ENCODE results near the gene L3MBTL4.

Gene L3MBTL4

GRCh38 chr18:6376433-6377229 lies 38.1 kb downstream of the L3MBTL4 start:
- Histone ChIP-seq H4K8ac (ENCODE audit: low read depth, low read length) (no peak overlapping the region), H3K27me3 (ENCODE audit: insufficient read depth, low read length, poor library complexity) (no peaks in the 10 kb centered on the region), H3K4ac (ENCODE audit: low read depth, low read length) (no peak overlapping the region), H3K27ac (ENCODE audit: low read depth, low read length) (no peak overlapping the region), H3K36me3 (ENCODE audit: control insufficient read depth, insufficient read depth, low read length) (no peaks in the 10 kb centered on the region), H3K79me1 (ENCODE audit: low read length) (no peaks in the 10 kb centered on the region), H3K79me2 (ENCODE audit: control insufficient read depth, insufficient read depth, low read length) (no peaks in the 10 kb centered on the region), H3K18ac (ENCODE audit: low read length) (no peak overlapping the region), H3K4me2 (ENCODE audit: low read length) (no peak overlapping the region), H3K23ac (ENCODE audit: low read length) (no peak overlapping the region), H3K56ac (ENCODE audit: low read length) (no peak overlapping the region), H2AK5ac (ENCODE audit: low read length) (no peak overlapping the region), H3K4me1 (ENCODE audit: control insufficient read depth, low read depth, low read length) (no peaks in the 10 kb centered on the region), H3K9ac (ENCODE audit: low read length) (no peak overlapping the region), H3K4me3 (ENCODE audit: low read length) (no peak overlapping the region), H2BK15ac (replicated peaks; ENCODE audit: low read depth) (no peak overlapping the region), H4K5ac (ENCODE audit: low read length) (no peak overlapping the region), H2BK120ac (ENCODE audit: low read depth, low read length) (no peak overlapping the region), H2BK5ac (ENCODE audit: low read length) (no peak overlapping the region)
- DNase-seq, result no peak
- WGBS (ENCODE audit: extremely low coverage, insufficient coverage, low lambda C conversion rate), result no CpG with 5 or more reads among the region's 6 CpGs

- Histone ChIP-seq H3K4me2 (ENCODE audit: low read length) (no peak overlapping the region), H3K79me1 (ENCODE audit: low read length) (no peaks in the 10 kb centered on the region), H3K36me3 (ENCODE audit: control insufficient read depth, insufficient read depth, low read length) (no peaks in the 10 kb centered on the region), H3K27me3 (ENCODE audit: insufficient read depth, low read length, poor library complexity) (no peaks in the 10 kb centered on the region), H3K27ac (ENCODE audit: low read depth, low read length) (no peak overlapping the region), H2BK5ac (ENCODE audit: low read length) (no peak overlapping the region), H4K5ac (ENCODE audit: low read length) (no peak overlapping the region), H3K4ac (ENCODE audit: low read depth, low read length) (no peak overlapping the region), H4K8ac (ENCODE audit: low read depth, low read length) (no peak overlapping the region), H3K79me2 (ENCODE audit: control insufficient read depth, insufficient read depth, low read length) (no peaks in the 10 kb centered on the region), H2AK5ac (ENCODE audit: low read length) (no peak overlapping the region), H3K4me1 (ENCODE audit: control insufficient read depth, low read depth, low read length) (no peaks in the 10 kb centered on the region), H3K9ac (ENCODE audit: low read length) (no peak overlapping the region), H3K56ac (ENCODE audit: low read length) (no peak overlapping the region), H3K4me3 (ENCODE audit: low read length) (no peak overlapping the region), H3K18ac (ENCODE audit: low read length) (no peak overlapping the region), H2BK15ac (replicated peaks; ENCODE audit: low read depth) (no peak overlapping the region), H2BK120ac (ENCODE audit: low read depth, low read length) (no peak overlapping the region), H3K23ac (ENCODE audit: low read length) (no peak overlapping the region)
- DNase-seq, result no peak
- WGBS (ENCODE audit: extremely low coverage, insufficient coverage, low lambda C conversion rate), result no CpG with 5 or more reads among the region's 14 CpGs
Observed at GRCh38 chr18:6374935-6375529, 39.7 kb downstream of the L3MBTL4 start.

- H3K18ac ChIP-seq (ENCODE audit: low read length), result no peak overlapping the region
- no peaks in the 10 kb centered on the region for H3K4me1 ChIP-seq (ENCODE audit: control insufficient read depth, low read depth, low read length)
- no peak overlapping the region for H2BK15ac ChIP-seq (replicated peaks; ENCODE audit: low read depth)
Observed at GRCh38 chr18:6374340-6374739, 40.4 kb downstream of the L3MBTL4 start.

GRCh38 chr18:6373187-6373586 lies 41.5 kb downstream of the L3MBTL4 start:
- Histone ChIP-seq H4K8ac (ENCODE audit: low read depth, low read length) (no peak overlapping the region), H3K79me2 (ENCODE audit: control insufficient read depth, insufficient read depth, low read length) (no peaks in the 10 kb centered on the region), H3K56ac (ENCODE audit: low read length) (no peak overlapping the region), H3K79me1 (ENCODE audit: low read length) (no peaks in the 10 kb centered on the region), H3K36me3 (ENCODE audit: control insufficient read depth, insufficient read depth, low read length) (no peaks in the 10 kb centered on the region), H3K23ac (ENCODE audit: low read length) (no peak overlapping the region), H2BK15ac (replicated peaks; ENCODE audit: low read depth) (no peak overlapping the region), H2BK5ac (ENCODE audit: low read length) (no peak overlapping the region), H3K27ac (ENCODE audit: low read depth, low read length) (no peak overlapping the region), H3K4me2 (ENCODE audit: low read length) (no peak overlapping the region), H3K4me1 (ENCODE audit: control insufficient read depth, low read depth, low read length) (no peaks in the 10 kb centered on the region), H2AK5ac (ENCODE audit: low read length) (no peak overlapping the region), H2BK120ac (ENCODE audit: low read depth, low read length) (no peak overlapping the region), H3K27me3 (ENCODE audit: insufficient read depth, low read length, poor library complexity) (no peaks in the 10 kb centered on the region), H3K9ac (ENCODE audit: low read length) (no peak overlapping the region), H3K18ac (ENCODE audit: low read length) (no peak overlapping the region), H4K5ac (ENCODE audit: low read length) (no peak overlapping the region), H3K4ac (ENCODE audit: low read depth, low read length) (no peak overlapping the region), H3K4me3 (ENCODE audit: low read length) (no peak overlapping the region)
- no CpG with 5 or more reads among the region's 5 CpGs for WGBS (ENCODE audit: extremely low coverage, insufficient coverage, low lambda C conversion rate)
- DNase-seq, result no peak

More at GRCh38 chr18:6374340-6374739, 40.4 kb downstream of the L3MBTL4 start:
- Histone ChIP-seq H3K4me3 (ENCODE audit: low read length) (no peak overlapping the region), H3K9ac (ENCODE audit: low read length) (no peak overlapping the region), H2BK5ac (ENCODE audit: low read length) (no peak overlapping the region), H2BK120ac (ENCODE audit: low read depth, low read length) (no peak overlapping the region), H2AK5ac (ENCODE audit: low read length) (no peak overlapping the region), H3K79me2 (ENCODE audit: control insufficient read depth, insufficient read depth, low read length) (no peaks in the 10 kb centered on the region), H4K8ac (ENCODE audit: low read depth, low read length) (no peak overlapping the region), H3K23ac (ENCODE audit: low read length) (no peak overlapping the region), H3K4ac (ENCODE audit: low read depth, low read length) (no peak overlapping the region), H3K79me1 (ENCODE audit: low read length) (no peaks in the 10 kb centered on the region), H3K27ac (ENCODE audit: low read depth, low read length) (no peak overlapping the region), H3K36me3 (ENCODE audit: control insufficient read depth, insufficient read depth, low read length) (no peaks in the 10 kb centered on the region), H4K5ac (ENCODE audit: low read length) (no peak overlapping the region), H3K27me3 (ENCODE audit: insufficient read depth, low read length, poor library complexity) (no peaks in the 10 kb centered on the region), H3K4me2 (ENCODE audit: low read length) (no peak overlapping the region), H3K56ac (ENCODE audit: low read length) (no peak overlapping the region)
- no CpG with 5 or more reads among the region's 8 CpGs for WGBS (ENCODE audit: extremely low coverage, insufficient coverage, low lambda C conversion rate)
- DNase-seq, result no peak

GRCh38 chr18:6370886-6371635 lies 43.6 kb downstream of the L3MBTL4 start:
- no peaks in the 10 kb centered on the region for H3K4me1 ChIP-seq (ENCODE audit: control insufficient read depth, low read depth, low read length)
- no peaks in the 10 kb centered on the region for H3K27me3 ChIP-seq (ENCODE audit: insufficient read depth, low read length, poor library complexity)
- H4K5ac ChIP-seq (ENCODE audit: low read length), result no peak overlapping the region
- no CpG with 5 or more reads among the region's 12 CpGs for WGBS (ENCODE audit: extremely low coverage, insufficient coverage, low lambda C conversion rate)
- no peak overlapping the region for H2BK15ac ChIP-seq (replicated peaks; ENCODE audit: low read depth)
- no peak overlapping the region for H3K4me2 ChIP-seq (ENCODE audit: low read length)
- no peak overlapping the region for H3K27ac ChIP-seq (ENCODE audit: low read depth, low read length)
- no peak overlapping the region for H2BK5ac ChIP-seq (ENCODE audit: low read length)
- H3K79me1 ChIP-seq (ENCODE audit: low read length), result no peaks in the 10 kb centered on the region
- no peak overlapping the region for H3K18ac ChIP-seq (ENCODE audit: low read length)
- no peak overlapping the region for H2AK5ac ChIP-seq (ENCODE audit: low read length)
- H3K79me2 ChIP-seq (ENCODE audit: control insufficient read depth, insufficient read depth, low read length), result no peaks in the 10 kb centered on the region
- H4K8ac ChIP-seq (ENCODE audit: low read depth, low read length), result no peak overlapping the region
- no peak overlapping the region for H3K4me3 ChIP-seq (ENCODE audit: low read length)
- H2BK120ac ChIP-seq (ENCODE audit: low read depth, low read length), result no peak overlapping the region
- H3K56ac ChIP-seq (ENCODE audit: low read length), result no peak overlapping the region
- no peak overlapping the region for H3K9ac ChIP-seq (ENCODE audit: low read length)
- DNase-seq, result no peak
- no peak overlapping the region for H3K4ac ChIP-seq (ENCODE audit: low read depth, low read length)
- H3K36me3 ChIP-seq (ENCODE audit: control insufficient read depth, insufficient read depth, low read length), result no peaks in the 10 kb centered on the region
- H3K23ac ChIP-seq (ENCODE audit: low read length), result no peak overlapping the region

Measured in mesendoderm (in vitro differentiated cells).